RPMI8226 (cell line): ENCODE measurements around the gene TFB2M.
"Not testable (repeated sequence)": the region's sequence is repeated elsewhere in the genome, so short reads cannot be mapped to it uniquely, and the experiment has no call there.

Experiments used
- DNase-seq: peaks from one replicate; pipeline ENCODE4 v3.0.0-alpha.2; 2015

The TFB2M gene, protein sequence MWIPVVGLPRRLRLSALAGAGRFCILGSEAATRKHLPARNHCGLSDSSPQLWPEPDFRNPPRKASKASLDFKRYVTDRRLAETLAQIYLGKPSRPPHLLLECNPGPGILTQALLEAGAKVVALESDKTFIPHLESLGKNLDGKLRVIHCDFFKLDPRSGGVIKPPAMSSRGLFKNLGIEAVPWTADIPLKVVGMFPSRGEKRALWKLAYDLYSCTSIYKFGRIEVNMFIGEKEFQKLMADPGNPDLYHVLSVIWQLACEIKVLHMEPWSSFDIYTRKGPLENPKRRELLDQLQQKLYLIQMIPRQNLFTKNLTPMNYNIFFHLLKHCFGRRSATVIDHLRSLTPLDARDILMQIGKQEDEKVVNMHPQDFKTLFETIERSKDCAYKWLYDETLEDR

GRCh38 chr1:246566128-246566812, at the start of gene TFB2M, which contains the start of gene CNST:
TFB2M (minus strand) TSS chr1:246566261; CDS start chr1:246566138, 123 bp downstream.
CNST (plus strand) TSS chr1:246566456; CDS start chr1:246591563, 25,107 bp downstream.
- DNase-seq, result peak; percentile 100

DNA sequence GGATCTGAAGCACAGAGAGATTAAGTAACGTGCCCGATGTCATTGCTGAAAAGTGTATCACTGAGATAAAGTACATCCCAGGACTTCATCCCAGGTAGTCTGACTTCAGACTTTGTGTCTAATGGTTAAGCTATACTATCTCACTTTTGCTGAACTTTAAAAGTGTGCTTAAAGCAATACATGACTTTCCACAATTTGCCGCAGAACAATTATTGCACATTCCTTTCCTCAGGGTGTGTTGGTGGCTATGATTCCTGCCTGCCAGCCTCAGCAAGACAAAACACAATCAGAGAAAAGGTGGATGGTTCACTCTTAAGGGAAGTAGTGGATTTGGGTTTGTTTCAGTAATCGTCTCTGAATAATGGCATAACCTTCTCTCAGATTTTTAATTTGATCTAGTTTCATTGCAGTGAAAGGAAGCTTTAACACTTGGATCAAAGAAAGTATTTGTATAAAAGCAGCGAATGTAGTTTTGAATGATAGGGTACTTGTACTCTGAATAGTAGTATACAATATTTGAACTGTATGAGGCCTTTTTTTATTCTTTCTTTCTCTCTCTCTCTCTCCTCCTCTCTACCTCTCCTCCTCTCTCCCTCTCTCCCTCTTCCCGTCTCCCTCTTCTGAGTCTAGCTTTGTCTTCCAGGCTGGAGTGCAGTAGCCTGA, 47.2 kb upstream of the TFB2M start:
- DNase-seq, result no peak

DNA sequence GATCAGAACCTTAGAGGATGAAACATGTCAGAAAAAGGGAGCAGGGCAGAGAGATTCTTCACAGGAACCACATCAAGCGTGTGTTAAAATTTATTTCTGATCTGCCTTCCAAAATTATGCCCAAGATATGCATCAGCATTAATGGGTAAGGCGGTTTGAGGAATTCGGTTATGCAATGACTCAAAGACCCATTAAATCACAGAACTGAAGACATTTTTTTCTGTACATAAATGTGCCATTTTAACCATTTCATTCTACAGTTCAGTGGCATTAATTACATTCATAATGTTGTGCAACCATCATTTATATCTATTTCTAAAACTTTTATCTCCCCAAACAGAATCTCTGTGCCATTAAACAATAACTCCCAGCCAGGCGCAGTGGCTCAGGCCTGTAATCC, 43.6 kb upstream of the TFB2M start:
- no peak for DNase-seq

- DNase-seq, result no peak
Measured at GRCh38 chr1:246608616-246609376, 42.7 kb upstream of the TFB2M start.

- no peak for DNase-seq
Measured at GRCh38 chr1:246607462-246607861, 41.4 kb upstream of the TFB2M start.

DNA sequence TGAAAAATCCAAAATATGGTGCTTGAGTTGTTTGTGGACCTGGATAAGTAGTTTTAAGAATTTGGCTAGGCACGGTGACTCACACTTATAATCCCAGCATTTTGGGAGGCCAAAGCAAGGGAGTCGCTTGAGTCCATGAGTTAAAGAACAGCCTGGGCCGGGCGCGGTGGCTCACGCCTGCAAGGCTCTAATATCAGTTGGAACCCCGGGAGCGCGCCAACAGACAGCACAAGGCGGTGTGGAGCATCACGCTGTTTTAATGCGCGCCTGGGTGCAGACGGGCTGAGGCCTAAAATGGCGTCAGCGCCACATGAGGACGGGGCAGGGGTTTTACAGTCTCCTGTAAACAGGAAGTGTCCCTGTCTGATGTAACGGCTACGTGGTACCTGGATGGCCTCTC, 39.2 kb upstream of the TFB2M start:
- DNase-seq, result not testable (repeated sequence)

GRCh38 chr1:246602194-246602593, 36.1 kb upstream of the TFB2M start:
- no peak for DNase-seq

DNA sequence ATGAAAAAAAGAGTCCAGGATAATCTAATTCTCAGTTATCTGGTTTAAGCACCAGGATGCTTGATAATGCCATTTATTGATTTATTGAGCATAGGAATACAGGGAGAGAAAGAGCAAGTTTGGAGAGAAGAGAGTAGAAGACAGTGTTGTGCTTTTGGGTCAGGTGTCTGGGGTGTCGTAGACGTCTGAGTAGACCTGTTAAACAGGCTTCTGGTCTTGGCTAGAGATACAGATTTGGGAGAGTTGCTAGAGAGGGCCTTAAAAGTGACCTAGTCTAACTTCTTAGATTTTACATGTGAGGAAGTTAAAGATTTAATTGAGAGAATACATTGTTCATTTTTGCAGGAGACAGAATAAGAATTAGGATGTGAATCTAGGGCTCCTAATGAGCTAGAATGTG, 34.5 kb upstream of the TFB2M start:
- no peak for DNase-seq

DNA sequence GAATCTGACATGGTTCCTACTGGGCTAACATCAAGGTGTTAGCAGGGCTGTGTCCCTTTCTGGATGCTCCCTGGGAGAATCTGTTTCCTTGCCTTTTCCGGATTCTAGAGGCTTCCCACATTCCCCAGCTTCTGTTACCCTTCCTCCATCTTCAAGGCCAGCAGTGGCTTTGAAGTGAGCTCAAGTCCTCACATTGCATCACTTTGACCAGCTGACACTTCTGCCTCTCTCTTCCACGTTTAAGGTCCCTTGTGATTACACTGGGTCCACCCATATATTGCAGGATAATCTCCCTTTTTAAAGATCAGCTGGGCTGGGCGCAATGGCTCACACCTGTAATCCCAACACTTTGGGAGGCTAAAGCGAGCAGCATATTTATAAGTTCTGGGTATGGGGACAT, 33.3 kb upstream of the TFB2M start:
- DNase-seq, result no peak

GRCh38 chr1:246597971-246598370, 31.9 kb upstream of the TFB2M start:
- no peak for DNase-seq

DNA sequence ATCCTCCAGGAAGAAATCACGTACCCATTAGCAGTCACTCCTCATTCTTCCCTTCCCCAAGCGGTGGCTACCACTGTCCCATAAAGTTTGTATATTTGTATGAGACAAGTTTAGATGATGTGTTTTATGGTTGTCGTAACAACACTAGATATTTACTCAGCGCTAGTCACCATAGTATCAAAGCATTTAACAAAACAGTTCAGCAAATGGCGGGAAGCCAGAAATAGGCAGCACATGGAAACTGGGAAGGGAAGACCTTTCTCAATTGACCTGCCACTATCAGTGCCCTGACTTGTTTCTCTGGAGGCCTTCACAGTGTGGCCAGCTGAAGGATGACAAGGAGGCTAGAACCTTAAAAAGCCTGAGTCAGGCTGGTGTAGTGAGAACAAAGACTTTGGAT, 31.3 kb upstream of the TFB2M start:
- no peak for DNase-seq

DNA sequence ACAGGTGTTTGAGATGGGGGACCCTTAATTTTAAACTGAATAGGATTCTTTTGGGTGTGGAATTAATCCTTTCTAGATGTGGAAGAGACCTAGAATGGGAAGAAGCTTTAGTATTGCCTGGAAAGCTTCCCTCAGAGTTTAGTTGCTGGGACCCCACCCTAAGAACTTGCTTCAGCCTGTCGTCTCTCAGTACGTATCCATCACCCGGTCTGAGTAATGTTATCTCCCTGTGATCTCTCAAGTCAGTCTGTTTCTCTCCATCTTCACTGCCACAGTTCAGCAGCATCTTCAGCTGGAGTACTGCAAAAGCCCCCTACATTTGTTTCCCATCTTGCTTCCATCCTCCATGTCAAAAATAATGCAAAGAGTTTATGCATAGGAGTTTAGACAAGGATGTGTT, 29.1 kb upstream of the TFB2M start:
- no peak for DNase-seq

- DNase-seq, result no peak
Measured at GRCh38 chr1:246592695-246593094, 26.6 kb upstream of the TFB2M start.

- DNase-seq, result no peak
Measured at GRCh38 chr1:246591958-246592357, 25.9 kb upstream of the TFB2M start.

GRCh38 chr1:246591504-246591903, 25.4 kb upstream of the TFB2M start:
- no peak for DNase-seq

DNA sequence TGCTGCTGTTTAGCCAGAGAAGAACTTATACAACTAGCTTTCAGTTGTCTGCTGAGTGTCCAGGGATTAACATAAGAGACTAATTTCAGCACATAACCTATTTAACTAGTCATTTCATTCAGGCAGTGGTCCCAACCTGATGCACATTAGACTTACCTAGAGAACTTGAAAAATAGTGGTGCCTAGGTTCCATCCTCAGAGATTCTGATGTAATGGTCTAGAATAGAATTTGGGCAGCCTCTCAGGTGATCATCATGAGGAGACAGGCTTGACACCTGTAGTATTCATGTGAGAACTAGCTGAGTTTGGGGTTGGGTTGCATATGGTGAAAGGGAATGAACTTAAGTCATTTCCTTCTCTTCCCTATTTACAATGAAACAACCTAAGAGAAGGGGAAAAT, 25.0 kb upstream of the TFB2M start:
- no peak for DNase-seq

DNA sequence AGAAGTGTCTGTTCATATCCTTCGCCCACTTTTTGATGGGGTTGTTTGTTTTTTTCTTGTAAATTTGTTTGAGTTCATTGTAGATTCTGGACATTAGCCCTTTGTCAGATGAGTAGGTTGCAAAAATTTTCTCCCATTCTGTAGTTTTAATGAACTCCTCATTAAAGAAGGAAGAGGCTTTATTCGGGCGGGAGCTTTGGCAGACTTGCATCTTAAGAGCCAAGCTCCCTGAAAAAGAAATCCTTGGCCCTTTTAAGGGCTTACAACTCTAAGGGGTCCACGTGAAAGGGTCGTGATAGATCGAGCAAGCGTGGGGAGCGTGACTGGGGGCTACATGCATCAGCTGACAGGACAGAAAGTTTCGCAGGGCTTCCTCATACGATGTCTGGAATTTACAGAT, 23.9 kb upstream of the TFB2M start:
- DNase-seq, result not testable (repeated sequence)

GRCh38 chr1:246588159-246588721, 22.2 kb upstream of the TFB2M start:
- no peak for DNase-seq

- DNase-seq, result no peak
Measured at GRCh38 chr1:246587606-246588005, 21.5 kb upstream of the TFB2M start.

- DNase-seq, result no peak
Measured at GRCh38 chr1:246587032-246587431, 21.0 kb upstream of the TFB2M start.

GRCh38 chr1:246583448-246584185, 17.6 kb upstream of the TFB2M start:
- no peak for DNase-seq

GRCh38 chr1:246583056-246583440, 17.0 kb upstream of the TFB2M start:
- DNase-seq, result no peak
